Cardiac muscle cell (in vitro differentiated cells and primary cell): Measurements from ENCODE around the gene STK35. TPM values are rescaled to one million over a fixed set of nuclear protein-coding genes. Genes with fewer than 3 reads are reported as not detected.

Source experiments
- DNase-seq, 2 donors: peaks; one replicate each; pipeline versions ENCODE4 v3.0.0 to v3.0.0-alpha.2; 2010 to 2017; ENCODE audit warnings: low read depth in 1 of 2, low spot score in 1 of 2
- H3K27ac ChIP-seq: fragments of 200-600 bp; sonication (generic); 2 replicates; pipeline ENCODE4 v1.5.1; 2016
- H3K27me3 ChIP-seq: fragments of 200-600 bp; sonication (generic); 2 replicates; pipeline ENCODE4 v1.6.0; 2016; ENCODE audit warnings: control low read depth
- H3K36me3 ChIP-seq: fragments of 200-600 bp; sonication (generic); 2 replicates; pipeline ENCODE4 v1.5.1; 2016; ENCODE audit warnings: control low read depth
- H3K4me1 ChIP-seq: fragments of 200-600 bp; sonication (generic); 2 replicates; pipeline ENCODE4 v1.8.1; 2017; ENCODE audit warnings: low read depth, mild to moderate bottlenecking, mixed run types
- H3K4me3 ChIP-seq: fragments of 200-600 bp; sonication (generic); 2 replicates; pipeline ENCODE4 v1.5.1; 2016; ENCODE audit warnings: mild to moderate bottlenecking
- H3K9me3 ChIP-seq: fragments of 200-600 bp; sonication (generic); 2 replicates; pipeline ENCODE4 v1.5.1; 2017; ENCODE audit warnings: low read depth, mild to moderate bottlenecking, control low read depth
- CTCF ChIP-seq: IDR thresholded peaks from 2 replicates; pipeline ENCODE4 v1.5.1; 2012; ENCODE audit warnings: low read depth, mild to moderate bottlenecking, low read length
- polyA plus RNA-seq: library from polyadenylated mRNA; unstranded; fragments of >200 nt; fragmentation: Nextera tagmentation; extraction: Ambion mirVana; gene quantifications from 2 replicates; pipeline ENCODE4 v1.2.1, GENCODE V29; 2016
- total RNA-seq: library from RNA; depleted of rRNA; stranded (reverse); fragments of >200 nt; gene quantifications from 2 replicates; pipeline ENCODE4 v1.2.3, GENCODE V29; 2016

STK35 gene
- total and polyA plus RNA-seq, 2 experiments from 2014 or later, result 10.0 to 21.4 TPM

- no peak for TF ChIP-seq CTCF
- Histone ChIP-seq H3K9me3 (no peaks in the 10 kb centered on the region), H3K27me3 (peaks cover 50% of the 10 kb centered on the region), H3K36me3 (no peaks in the 10 kb centered on the region), H3K27ac (no peak overlapping the region), H3K4me3 (no peak overlapping the region), H3K4me1 (no peaks in the 10 kb centered on the region)
- DNase-seq, result no peak
These were observed 64.2 kb downstream of the STK35 start for GRCh38 chr20:2165871-2166270.

- Histone ChIP-seq H3K36me3 (no peaks in the 10 kb centered on the region), H3K27ac (no peak overlapping the region), H3K4me1 (no peaks in the 10 kb centered on the region), H3K4me3 (no peak overlapping the region), H3K27me3 (peaks cover 51% of the 10 kb centered on the region), H3K9me3 (no peaks in the 10 kb centered on the region)
- TF ChIP-seq CTCF, result no peak
- DNase-seq, result no peak
These were observed 65.5 kb downstream of the STK35 start for GRCh38 chr20:2167112-2167511.

- H3K4me3 ChIP-seq, result no peak overlapping the region
- no peak for DNase-seq
- no peak for TF ChIP-seq CTCF
These were observed 67.3 kb downstream of the STK35 start for GRCh38 chr20:2168946-2169345.

GRCh38 chr20:2169456-2170088 is 67.9 kb downstream of the STK35 start:
- H3K9me3 ChIP-seq, result no peaks in the 10 kb centered on the region
- no peak for TF ChIP-seq CTCF
- DNase-seq, result no peak

More at GRCh38 chr20:2168946-2169345, 67.3 kb downstream of the STK35 start:
- Histone ChIP-seq H3K36me3 (no peaks in the 10 kb centered on the region), H3K9me3 (no peaks in the 10 kb centered on the region), H3K27me3 (peaks cover 65% of the 10 kb centered on the region), H3K4me1 (no peaks in the 10 kb centered on the region), H3K27ac (no peak overlapping the region)

GRCh38 chr20:2170404-2170803 is 68.8 kb downstream of the STK35 start:
- DNase-seq, result no peak
- H3K9me3 ChIP-seq, result no peaks in the 10 kb centered on the region
- peaks cover 79% of the 10 kb centered on the region for H3K27me3 ChIP-seq
- no peak overlapping the region for H3K4me3 ChIP-seq
- no peak overlapping the region for H3K27ac ChIP-seq
- H3K4me1 ChIP-seq, result no peaks in the 10 kb centered on the region
- no peaks in the 10 kb centered on the region for H3K36me3 ChIP-seq
- TF ChIP-seq CTCF, result no peak

More at GRCh38 chr20:2169456-2170088, 67.9 kb downstream of the STK35 start:
- Histone ChIP-seq H3K4me3 (no peak overlapping the region), H3K4me1 (no peaks in the 10 kb centered on the region), H3K27ac (no peak overlapping the region), H3K27me3 (peaks cover 71% of the 10 kb centered on the region), H3K36me3 (no peaks in the 10 kb centered on the region)
